Vagina (tissue), 2 donors: ENCODE results near the gene AMY1C. TPM values are rescaled to one million over a fixed set of nuclear protein-coding genes. Genes with fewer than 3 reads are reported as not detected.
A peak's percentile ranks its signal among the peaks of the same experiment; 100 is the strongest.
"Not testable (repeated sequence)": the region's sequence is repeated elsewhere in the genome, so short reads cannot be mapped to it uniquely, and the experiment has no call there.

Source experiments
- DNase-seq, 2 donors: peaks; one replicate each; pipeline ENCODE4 v3.0.0-alpha.2; 2017; ENCODE audit errors: extremely low spot score in 2 of 2
- H3K27ac ChIP-seq: fragments of 200-600 bp; sonication (generic); one replicate; pipeline ENCODE4 v1.5.1; 2019
- H3K27me3 ChIP-seq: fragments of 200-600 bp; sonication (generic); one replicate; pipeline ENCODE4 v1.5.1; 2019
- H3K36me3 ChIP-seq, 2 donors: fragments of 200-600 bp; sonication (generic); one replicate each; pipeline ENCODE4 v1.5.1; 2017 to 2019
- H3K4me1 ChIP-seq: fragments of 200-600 bp; sonication (generic); one replicate; pipeline ENCODE4 v1.5.1; 2019
- H3K4me3 ChIP-seq, 2 donors: fragments of 200-600 bp; sonication (generic); 1 replicate in 1 of 2; 2 replicates in 1 of 2; pipeline ENCODE4 v1.5.1; 2016 to 2019
- H3K9me3 ChIP-seq: fragments of 200-600 bp; sonication (generic); one replicate; pipeline ENCODE4 v1.5.1; 2019
- intact Hi-C: fragments of 100-400 bp; cut with DNase I; formaldehyde crosslinking; loops from one replicate; pipeline ENCODE4 v1.15.1; 2023
- total RNA-seq: library from RNA; depleted of rRNA; stranded (reverse); fragments of >200 nt; gene quantifications from one replicate; pipeline ENCODE4 v1.2.3, GENCODE V29; 2016

Gene AMY1C
- not detected for total RNA-seq

- H3K36me3 ChIP-seq, H3K4me1 ChIP-seq, H3K27me3 ChIP-seq, intact Hi-C loops, H3K9me3 ChIP-seq, H3K27ac ChIP-seq, DNase-seq, H3K4me3 ChIP-seq: not testable (repeated sequence)
These were observed at the start of gene AMY1C for GRCh38 chr1:103749598-103749997. Gene AMY1C (plus strand): TSS chr1:103749898. CDS start chr1:103750470, 572 bp downstream.

DNA sequence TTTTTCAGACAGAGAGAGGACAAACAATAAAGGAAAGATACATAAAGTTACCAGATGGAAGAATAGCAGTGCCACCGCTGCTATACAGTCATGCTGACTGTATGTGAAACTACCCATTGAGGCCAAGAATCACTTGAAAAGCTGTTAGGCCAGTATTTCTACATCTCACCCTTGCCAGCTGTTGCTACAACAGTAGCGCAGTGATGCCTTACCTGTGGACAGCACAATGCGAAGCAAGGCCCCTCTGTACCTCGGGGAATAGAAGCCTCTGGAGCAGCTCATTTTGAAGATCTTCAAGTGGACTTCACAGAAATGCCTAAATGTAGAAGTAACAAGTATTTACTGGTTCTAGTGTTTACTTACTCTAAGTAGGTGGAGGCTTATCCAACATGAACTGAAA is 49.0 kb upstream of the AMY1C start:
- H3K9me3 ChIP-seq, H3K27me3 ChIP-seq, DNase-seq, intact Hi-C loops, H3K4me1 ChIP-seq, H3K4me3 ChIP-seq, H3K36me3 ChIP-seq, H3K27ac ChIP-seq: not testable (repeated sequence)

DNA sequence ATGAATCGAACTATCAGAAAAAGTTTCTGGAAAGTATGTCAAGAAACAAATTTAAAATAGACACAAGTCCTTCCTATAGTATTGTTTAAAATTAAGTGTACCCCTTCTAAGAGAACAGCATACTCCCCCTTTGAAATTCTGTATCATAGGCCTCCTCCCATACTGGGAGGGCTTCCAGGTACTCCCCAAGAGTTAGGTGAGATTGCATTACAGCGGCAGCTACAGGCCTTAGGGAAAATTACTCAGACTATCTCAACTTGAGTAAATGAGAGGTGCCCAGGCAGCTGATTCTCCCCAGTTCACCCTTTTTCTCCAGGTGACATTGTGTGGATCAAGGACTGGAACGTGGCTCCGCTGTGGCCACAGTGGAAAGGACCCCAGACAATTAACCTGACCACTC is 48.4 kb upstream of the AMY1C start:
- H3K27ac ChIP-seq, H3K36me3 ChIP-seq, DNase-seq, H3K4me3 ChIP-seq, H3K27me3 ChIP-seq, intact Hi-C loops, H3K9me3 ChIP-seq, H3K4me1 ChIP-seq: not testable (repeated sequence)

DNA sequence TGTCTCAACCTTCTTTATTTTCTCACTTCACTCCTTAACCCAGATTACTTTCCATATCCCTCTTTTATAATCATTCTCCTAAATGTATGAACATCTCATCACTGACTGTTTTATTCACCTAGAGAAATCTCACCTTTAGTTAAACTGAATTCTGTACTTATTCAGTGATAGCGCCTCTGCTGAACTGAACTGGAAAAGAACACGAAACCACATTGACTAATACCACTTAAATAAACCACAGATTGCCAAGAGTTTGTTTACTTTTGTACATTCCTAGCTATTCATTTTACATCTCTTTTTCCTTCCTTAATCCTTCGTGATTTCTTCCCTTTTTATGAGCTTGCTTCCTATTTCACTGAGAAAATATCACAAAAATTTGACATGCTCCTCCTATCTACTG is 42.0 kb upstream of the AMY1C start:
- H3K9me3 ChIP-seq, H3K27me3 ChIP-seq, intact Hi-C loops, H3K27ac ChIP-seq, DNase-seq, H3K36me3 ChIP-seq, H3K4me3 ChIP-seq, H3K4me1 ChIP-seq: not testable (repeated sequence)

DNA sequence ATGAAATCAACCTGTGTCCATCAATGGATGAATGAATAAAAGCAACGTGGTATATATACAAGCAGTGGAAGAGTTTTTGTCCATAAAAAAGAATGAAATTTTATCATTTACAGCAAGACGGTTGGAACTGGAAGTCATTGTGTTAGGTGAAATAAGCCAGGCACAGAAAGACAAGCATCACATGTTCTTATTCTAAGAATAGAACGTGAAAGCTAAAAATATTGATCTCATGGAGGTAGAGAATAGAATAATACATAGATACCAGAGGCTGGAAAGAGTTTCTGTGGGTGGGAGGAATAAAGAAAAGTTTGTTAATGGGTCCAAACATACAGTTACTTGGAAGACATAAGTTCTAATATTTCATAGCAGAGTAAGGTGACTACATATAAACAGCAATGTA is 39.3 kb upstream of the AMY1C start:
- DNase-seq, H3K4me3 ChIP-seq, H3K27me3 ChIP-seq, H3K4me1 ChIP-seq, H3K27ac ChIP-seq, H3K9me3 ChIP-seq, intact Hi-C loops, H3K36me3 ChIP-seq: not testable (repeated sequence)

GRCh38 chr1:103717404-103717803 is 32.3 kb upstream of the AMY1C start:
- H3K36me3 ChIP-seq, H3K27me3 ChIP-seq, H3K27ac ChIP-seq, H3K4me3 ChIP-seq, H3K4me1 ChIP-seq, H3K9me3 ChIP-seq, intact Hi-C loops: not testable (repeated sequence)
- peak in 1 of 2 donors; percentile 49 for DNase-seq

- H3K27me3 ChIP-seq, intact Hi-C loops, H3K4me1 ChIP-seq, H3K27ac ChIP-seq, H3K36me3 ChIP-seq, DNase-seq, H3K4me3 ChIP-seq, H3K9me3 ChIP-seq: not testable (repeated sequence)
These were observed 28.2 kb upstream of the AMY1C start for GRCh38 chr1:103721473-103721872.

- DNase-seq, H3K9me3 ChIP-seq, H3K4me1 ChIP-seq, H3K27me3 ChIP-seq, H3K4me3 ChIP-seq, H3K36me3 ChIP-seq, H3K27ac ChIP-seq, intact Hi-C loops: not testable (repeated sequence)
These were observed 14.4 kb upstream of the AMY1C start for GRCh38 chr1:103735334-103735733.

GRCh38 chr1:103738031-103738430 is 11.7 kb upstream of the AMY1C start:
- H3K27ac ChIP-seq, intact Hi-C loops, H3K4me3 ChIP-seq, H3K9me3 ChIP-seq, H3K4me1 ChIP-seq, DNase-seq, H3K36me3 ChIP-seq, H3K27me3 ChIP-seq: not testable (repeated sequence)

DNA sequence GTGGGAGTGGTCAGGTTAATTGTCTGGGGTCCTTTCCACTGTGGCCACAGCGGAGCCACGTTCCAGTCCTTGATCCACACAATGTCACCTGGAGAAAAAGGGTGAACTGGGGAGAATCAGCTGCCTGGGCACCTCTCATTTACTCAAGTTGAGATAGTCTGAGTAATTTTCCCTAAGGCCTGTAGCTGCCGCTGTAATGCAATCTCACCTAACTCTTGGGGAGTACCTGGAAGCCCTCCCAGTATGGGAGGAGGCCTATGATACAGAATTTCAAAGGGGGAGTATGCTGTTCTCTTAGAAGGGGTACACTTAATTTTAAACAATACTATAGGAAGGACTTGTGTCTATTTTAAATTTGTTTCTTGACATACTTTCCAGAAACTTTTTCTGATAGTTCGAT is 5.2 kb upstream of the AMY1C start:
- DNase-seq, H3K4me1 ChIP-seq, H3K36me3 ChIP-seq, H3K27me3 ChIP-seq, H3K4me3 ChIP-seq, H3K27ac ChIP-seq, H3K9me3 ChIP-seq, intact Hi-C loops: not testable (repeated sequence)

- H3K27ac ChIP-seq, H3K4me1 ChIP-seq, H3K36me3 ChIP-seq, intact Hi-C loops, H3K9me3 ChIP-seq, H3K27me3 ChIP-seq, DNase-seq, H3K4me3 ChIP-seq: not testable (repeated sequence)
These were observed 4.7 kb upstream of the AMY1C start for GRCh38 chr1:103745040-103745439.

DNA sequence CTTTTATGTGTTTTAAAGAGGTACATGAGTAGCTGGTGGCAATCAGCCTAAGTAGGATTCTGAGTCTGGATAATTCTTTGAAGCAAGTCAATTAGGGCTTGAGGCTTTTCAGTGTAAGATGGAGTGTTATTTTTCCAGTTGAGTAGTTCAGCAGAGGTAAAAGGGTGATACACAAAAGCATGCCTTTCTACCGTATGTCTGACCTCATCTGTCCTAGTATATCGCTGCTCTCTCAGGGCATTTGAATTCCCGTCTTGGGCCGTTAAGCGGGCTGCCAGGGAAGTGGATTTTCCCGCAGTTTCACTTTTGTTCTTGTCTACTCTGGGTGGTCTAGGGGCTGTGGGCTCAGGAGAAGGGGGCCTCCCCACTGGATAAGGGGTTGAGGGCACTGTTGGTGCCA is 1.4 kb upstream of the AMY1C start:
- H3K9me3 ChIP-seq, DNase-seq, H3K36me3 ChIP-seq, H3K4me1 ChIP-seq, H3K4me3 ChIP-seq, H3K27ac ChIP-seq, H3K27me3 ChIP-seq, intact Hi-C loops: not testable (repeated sequence)
